ENCODE results near the gene SHH.

Gene SHH

GRCh38 chr7:155790666-155791065, 21.6 kb downstream of the SHH start:
- no peak for DNase-seq

- DNase-seq, result no peak
Observed at GRCh38 chr7:155789001-155789725, 23.1 kb downstream of the SHH start.

- DNase-seq, result no peak
Observed at GRCh38 chr7:155788616-155789000, 23.7 kb downstream of the SHH start.

GRCh38 chr7:155787171-155787851, 25.0 kb downstream of the SHH start:
- DNase-seq, result no peak

- DNase-seq, result no peak
Observed at GRCh38 chr7:155786491-155786890, 25.8 kb downstream of the SHH start.

GRCh38 chr7:155785536-155785935, 26.7 kb downstream of the SHH start:
- no peak for DNase-seq

GRCh38 chr7:155782466-155782865, 29.8 kb downstream of the SHH start:
- DNase-seq, result no peak

- DNase-seq, result no peak
Observed at GRCh38 chr7:155781433-155781832, 30.8 kb downstream of the SHH start.

- no peak for DNase-seq
Observed at GRCh38 chr7:155780884-155781283, 31.4 kb downstream of the SHH start.

GRCh38 chr7:155778349-155778748, 33.9 kb downstream of the SHH start:
- DNase-seq, result no peak

- DNase-seq, result no peak
Observed at GRCh38 chr7:155776606-155777005, 35.7 kb downstream of the SHH start.

- no peak for DNase-seq
Observed at GRCh38 chr7:155775691-155776090, 36.6 kb downstream of the SHH start.

GRCh38 chr7:155774947-155775346, 37.3 kb downstream of the SHH start:
- DNase-seq, result no peak

- DNase-seq, result no peak
Observed at GRCh38 chr7:155773531-155773930, 38.7 kb downstream of the SHH start.

- DNase-seq, result no peak
Observed at GRCh38 chr7:155770241-155770640, 42.0 kb downstream of the SHH start.

- no peak for DNase-seq
Observed at GRCh38 chr7:155769701-155770100, 42.6 kb downstream of the SHH start.

GRCh38 chr7:155766966-155767916, 45.0 kb downstream of the SHH start:
- no peak for DNase-seq

- DNase-seq, result no peak
Observed at GRCh38 chr7:155766386-155766785, 45.9 kb downstream of the SHH start.

- no peak for DNase-seq
Observed at GRCh38 chr7:155765458-155765857, 46.8 kb downstream of the SHH start.

GRCh38 chr7:155764438-155764793, 47.8 kb downstream of the SHH start:
- no peak for DNase-seq

GRCh38 chr7:155763691-155764437, 48.4 kb downstream of the SHH start:
- no peak for DNase-seq

- DNase-seq, result no peak
Observed at GRCh38 chr7:155763122-155763521, 49.1 kb downstream of the SHH start.

GRCh38 chr7:155762655-155763054, 49.6 kb downstream of the SHH start:
- DNase-seq, result no peak

Data from NCI-H510A treated with DMSO at 0.1 percent for 48 hours (cell line).